A549 treated with CORT108297 at 1 μM for 4 hours (cell line): ENCODE results near the gene ZNF345. TPM values are rescaled to one million over a fixed set of nuclear protein-coding genes. Genes with fewer than 3 reads are reported as not detected.

Experiments
- total RNA-seq: library from RNA; stranded (reverse); fragments of 200-300 nt; extraction: Qiagen RNA extraction; gene quantifications from 5 replicates; pipeline ENCODE4 v1.2.3, GENCODE V29; 2022

ZNF345 gene
- 0.06 to 0.18 TPM (median 0.12 TPM) in 5 replicates for total RNA-seq

DNA sequence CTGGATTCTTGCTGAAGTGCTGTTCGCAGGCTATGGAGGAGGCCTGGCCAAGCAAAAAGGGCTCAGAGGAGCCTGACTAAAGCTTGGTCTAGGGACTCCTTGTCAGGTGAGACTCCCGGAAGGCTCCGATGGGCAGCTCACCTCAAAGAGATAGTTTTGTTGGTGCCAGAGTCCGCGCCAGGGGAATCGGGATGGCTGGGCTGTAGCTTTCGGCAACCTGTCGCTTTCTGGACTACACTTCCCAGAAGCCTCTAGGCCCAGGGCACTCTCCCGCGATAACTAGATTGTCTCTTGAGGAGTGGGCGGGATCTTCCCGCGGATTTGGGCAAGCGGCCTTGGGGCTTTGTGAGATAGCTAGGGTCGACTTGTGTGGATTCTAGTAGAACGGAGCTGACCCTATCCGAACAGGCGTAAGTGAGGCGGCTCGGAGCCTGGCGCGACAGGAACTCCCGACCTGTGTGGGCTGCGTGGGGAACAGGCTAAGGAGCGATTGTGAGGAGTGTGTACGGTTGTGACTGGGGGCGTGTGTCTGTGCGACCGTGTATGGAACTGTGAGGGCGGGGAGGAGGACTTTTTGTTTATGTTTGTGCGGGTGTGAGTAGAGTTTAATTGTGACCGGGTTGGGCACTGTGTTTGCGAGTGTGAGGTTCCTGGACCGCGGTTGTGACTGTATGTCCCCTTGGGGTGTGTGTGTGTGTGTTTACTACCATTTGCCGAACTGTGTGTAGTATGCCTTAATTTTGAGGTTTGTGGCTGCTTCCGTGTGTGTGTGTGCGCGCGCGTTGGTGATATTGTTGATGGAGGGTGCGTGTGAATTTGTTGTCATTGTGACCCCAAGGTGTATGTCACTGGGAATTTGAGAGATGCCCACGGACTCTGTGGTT is at the start of gene ZNF345:
TSS of gene ZNF345 (plus strand) at position 318 of the 884 bp plus-strand sequence. CDS start 25,955 bp downstream, outside the sequence.

DNA sequence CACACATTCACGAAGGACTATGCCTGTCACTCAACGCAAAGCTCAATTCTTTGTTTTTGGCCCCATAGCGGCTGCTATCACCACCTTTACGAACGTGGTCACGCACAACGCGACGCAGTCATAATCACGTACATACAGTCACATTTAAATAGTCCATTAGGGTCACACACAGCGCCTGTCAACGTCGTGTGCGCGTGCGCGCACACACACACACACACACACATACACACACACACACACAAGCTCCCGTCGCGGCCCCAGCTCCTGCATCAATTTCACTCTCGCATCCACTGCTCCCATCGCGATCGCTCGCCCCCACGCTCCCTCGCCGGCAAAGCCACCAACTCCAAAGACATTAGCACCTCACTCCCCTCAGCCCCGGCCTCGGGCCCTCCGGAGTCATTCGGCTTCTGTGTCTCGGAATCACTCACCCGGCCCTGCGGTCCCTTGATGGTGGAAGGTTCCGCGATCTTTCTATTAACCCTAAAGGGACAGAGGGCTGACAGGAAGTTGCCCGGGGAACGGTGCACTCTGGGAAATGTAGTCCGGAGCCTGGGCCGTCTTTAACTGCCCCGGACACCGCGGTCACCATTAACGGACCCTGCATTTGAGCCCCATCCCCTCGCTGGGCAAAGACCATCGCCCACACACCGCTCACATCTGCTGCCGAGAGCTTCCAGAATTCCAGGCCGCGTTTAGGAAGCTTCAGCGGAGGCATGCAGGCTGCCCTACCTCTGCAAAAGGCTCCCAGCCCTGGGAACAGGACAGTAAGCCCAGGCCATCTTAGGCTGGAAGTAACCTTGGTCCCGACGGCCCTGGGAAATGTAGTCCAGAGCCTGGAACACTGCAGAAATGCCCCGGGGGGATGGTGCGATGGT is 12.5 kb upstream of the ZNF345 start, which contains the start of gene ZNF790:
TSS of gene ZNF790 (minus strand) at position 482 of the 878 bp plus-strand sequence. CDS start 12,768 bp downstream, outside the sequence.

DNA sequence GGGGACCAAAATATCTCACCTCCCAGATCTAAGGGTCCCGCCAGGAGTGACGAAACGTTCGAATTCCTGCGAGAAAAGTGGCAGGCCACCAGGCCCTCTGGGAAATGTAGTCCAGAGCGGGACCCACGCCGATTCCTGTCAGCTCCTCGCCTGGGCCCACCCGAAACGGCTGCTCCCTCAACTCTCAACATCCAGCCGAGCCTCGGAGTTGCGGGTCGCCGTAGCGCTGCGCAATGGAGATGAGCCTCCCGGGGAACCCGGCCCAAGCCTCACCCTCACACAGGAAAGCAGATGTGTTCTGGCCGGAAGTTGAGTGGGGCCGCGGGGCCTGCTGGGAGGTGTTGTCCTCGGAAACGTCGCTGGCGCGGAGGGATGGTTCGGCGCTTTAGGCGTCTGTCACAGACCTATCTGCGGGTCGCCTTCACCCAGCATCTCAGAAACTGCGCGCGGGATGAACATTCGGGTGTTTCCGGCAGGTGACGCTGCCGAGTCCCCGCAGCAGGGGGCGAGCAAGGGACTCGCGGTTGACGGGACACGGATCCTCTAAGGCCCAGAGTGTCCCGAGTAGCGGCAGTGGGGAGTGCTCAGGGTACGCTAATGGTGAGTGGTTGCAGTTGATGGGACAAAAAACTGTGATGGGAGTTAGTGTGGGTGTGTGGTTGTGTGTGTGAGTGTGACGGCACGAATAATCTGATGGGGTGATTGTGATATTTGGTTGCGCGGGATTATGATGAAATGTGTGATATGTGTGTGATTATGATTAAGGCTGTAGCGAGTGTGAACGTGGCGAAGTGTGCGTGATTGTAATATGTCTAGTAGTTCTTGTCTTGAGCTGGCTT is 65.5 kb downstream of the ZNF345 start, which contains the start of the genes ZNF568 and ZNF829:
TSS of gene ZNF568 (plus strand) at position 341 of the 839 bp plus-strand sequence. CDS start 6,439 bp downstream, outside the sequence.
TSS of gene ZNF829 (minus strand) at position 300 of the 839 bp plus-strand sequence. CDS start 1,124 bp downstream, outside the sequence.

Other genes starting within 250 kb of the ZNF345 start
- gene ZNF382, start 245.6 kb upstream of the ZNF345 start, total RNA-seq = 0.11 to 0.12 TPM in 2 of 5 replicates, not detected in the others
- 5.2 to 9.6 TPM (median 7.7 TPM) in 5 replicates for gene ZNF461, start 184.0 kb upstream of the ZNF345 start, total RNA-seq
- gene ZNF567, start 163.3 kb upstream of the ZNF345 start, total RNA-seq = 7.5 to 10.2 TPM (median 8.5 TPM) in 5 replicates
- gene ZNF850, start 78.1 kb upstream of the ZNF345 start, total RNA-seq = 0.29 to 1.0 TPM (median 0.68 TPM) in 5 replicates
- gene ZNF790, start 12.5 kb upstream of the ZNF345 start, total RNA-seq = 0.12 to 0.26 TPM (median 0.22 TPM) in 5 replicates
- gene ZNF829, start 65.4 kb downstream of the ZNF345 start, total RNA-seq = 0.36 to 0.48 TPM (median 0.44 TPM) in 5 replicates
- 1.1 to 2.0 TPM (median 1.1 TPM) in 5 replicates for gene ZNF568, start 65.5 kb downstream of the ZNF345 start, total RNA-seq
- 4.1 to 6.4 TPM (median 4.8 TPM) in 5 replicates for gene ZNF420, start 227.6 kb downstream of the ZNF345 start, total RNA-seq